ENCODE measurements around the gene SCRN3.
"Not testable (repeated sequence)": the region's sequence is repeated elsewhere in the genome, so short reads cannot be mapped to it uniquely, and the experiment has no call there.

SCRN3 gene

DNA sequence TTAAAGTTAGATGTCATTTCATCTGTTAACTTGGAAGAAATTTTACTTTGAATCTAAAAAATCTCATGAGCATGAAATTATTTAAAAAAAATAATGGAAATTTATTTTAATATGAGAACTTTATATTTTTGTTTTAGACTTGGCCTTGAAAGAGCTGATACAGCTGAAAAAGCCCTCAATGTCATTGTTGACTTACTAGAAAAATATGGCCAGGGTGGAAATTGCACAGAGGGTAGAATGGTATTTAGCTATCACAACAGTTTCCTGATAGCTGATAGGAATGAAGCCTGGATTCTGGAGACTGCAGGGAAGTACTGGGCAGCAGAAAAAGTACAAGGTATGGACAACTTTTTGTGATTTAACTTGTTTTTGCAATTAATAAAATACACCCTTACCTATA is 5.3 kb downstream of the SCRN3 start:
- no peak for DNase-seq (ENCODE audit: low read depth in 3 of 3, low spot score in 1 of 3)

DNA sequence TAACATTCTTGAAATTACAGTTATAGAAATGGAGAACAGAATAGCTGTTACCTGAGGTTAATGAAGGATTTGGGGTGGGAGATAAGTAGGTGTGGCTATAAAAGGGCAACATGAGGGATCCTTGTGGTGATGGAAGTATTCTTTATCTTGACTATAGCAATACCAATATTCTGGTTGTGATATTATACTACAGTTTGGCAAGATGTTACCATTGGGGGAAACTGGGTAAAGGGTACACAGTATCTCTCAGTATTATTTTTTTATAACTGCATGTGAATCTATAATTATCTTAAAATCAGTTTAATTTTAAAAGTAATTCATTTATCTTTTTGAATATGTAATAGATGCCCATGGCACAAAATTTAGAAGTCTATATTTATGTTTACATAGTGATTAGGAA is 8.1 kb downstream of the SCRN3 start:
- DNase-seq (ENCODE audit: low read depth in 3 of 3, low spot score in 1 of 3), result no peak

DNA sequence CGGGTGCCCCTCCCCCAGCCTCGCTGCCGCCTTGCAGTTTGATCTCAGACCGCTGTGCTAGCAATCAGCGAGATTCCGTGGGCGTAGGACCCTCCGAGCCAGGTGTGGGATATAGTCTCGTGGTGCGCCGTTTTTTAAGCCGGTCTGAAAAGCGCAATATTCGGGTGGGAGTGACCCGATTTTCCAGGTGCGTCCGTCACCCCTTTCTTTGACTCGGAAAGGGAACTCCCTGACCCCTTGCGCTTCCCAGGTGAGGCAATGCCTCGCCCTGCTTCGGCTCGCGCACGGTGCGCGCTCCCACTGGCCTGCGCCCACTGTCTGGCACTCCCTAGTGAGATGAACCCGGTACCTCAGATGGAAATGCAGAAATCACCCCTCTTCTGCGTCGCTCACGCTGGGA is 14.5 kb downstream of the SCRN3 start:
- DNase-seq (ENCODE audit: low read depth in 3 of 3, low spot score in 1 of 3), result not testable (repeated sequence)

DNA sequence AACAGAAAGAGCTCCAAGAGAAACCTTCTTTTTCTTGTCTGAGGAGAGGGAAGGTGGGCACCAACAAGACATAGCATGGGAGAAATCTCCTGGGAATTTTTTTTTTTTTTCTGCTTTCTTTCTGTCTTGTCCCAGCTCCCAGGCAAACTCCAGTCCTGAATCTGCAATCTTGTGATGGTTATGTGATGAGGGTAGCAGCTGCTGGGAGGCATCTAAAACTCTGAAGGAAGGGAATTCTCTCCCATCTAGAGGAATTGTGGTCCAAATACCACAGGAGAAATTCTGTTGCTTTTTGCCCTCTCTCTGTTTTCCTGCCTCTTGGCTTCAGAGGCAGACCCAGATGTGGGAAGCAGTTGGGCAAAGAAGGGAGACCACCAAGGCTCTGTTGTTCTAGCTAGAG is 16.7 kb downstream of the SCRN3 start:
- no peak for DNase-seq (ENCODE audit: low read depth in 3 of 3, low spot score in 1 of 3)

DNA sequence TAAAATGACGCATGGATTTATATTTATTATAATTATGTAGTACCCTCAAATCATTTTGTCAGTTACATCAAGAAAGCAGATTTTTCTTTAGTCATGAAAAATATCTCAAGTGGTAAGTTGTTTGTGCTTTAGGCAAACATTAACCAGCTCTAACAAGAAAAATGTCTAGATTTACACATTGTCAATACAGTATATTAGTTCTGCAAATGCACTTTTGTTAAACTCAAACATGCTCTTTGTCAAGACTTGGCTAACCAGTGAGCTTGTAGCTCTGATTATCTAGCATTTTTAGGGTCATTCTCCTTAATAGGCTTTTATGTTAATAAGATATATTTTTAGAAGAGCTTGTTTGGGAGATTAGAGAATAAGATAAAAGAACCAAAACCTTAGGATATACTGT is 32.7 kb downstream of the SCRN3 start:
- no peak for DNase-seq (ENCODE audit: low read depth in 3 of 3, low spot score in 1 of 3)

DNA sequence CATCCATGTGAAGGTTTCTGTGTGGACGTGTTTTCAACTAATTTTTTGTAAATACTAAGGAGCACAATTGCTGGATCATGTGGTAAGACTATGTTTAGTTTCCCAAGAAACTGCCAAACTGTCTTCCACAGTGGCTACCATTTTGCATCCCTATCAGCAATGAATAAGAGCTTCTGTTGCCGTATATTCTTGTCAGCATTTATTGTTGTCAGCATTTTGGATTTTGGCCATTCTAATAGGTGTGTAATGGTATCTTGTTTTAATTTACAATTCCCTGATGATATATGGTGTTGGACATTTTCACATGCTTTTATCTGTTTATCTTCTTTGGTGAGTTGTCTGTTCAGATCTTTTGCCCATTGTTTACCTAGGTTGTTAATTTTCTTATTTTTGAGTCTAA is 34.5 kb downstream of the SCRN3 start:
- no peak for DNase-seq (ENCODE audit: low read depth in 3 of 3, low spot score in 1 of 3)

DNA sequence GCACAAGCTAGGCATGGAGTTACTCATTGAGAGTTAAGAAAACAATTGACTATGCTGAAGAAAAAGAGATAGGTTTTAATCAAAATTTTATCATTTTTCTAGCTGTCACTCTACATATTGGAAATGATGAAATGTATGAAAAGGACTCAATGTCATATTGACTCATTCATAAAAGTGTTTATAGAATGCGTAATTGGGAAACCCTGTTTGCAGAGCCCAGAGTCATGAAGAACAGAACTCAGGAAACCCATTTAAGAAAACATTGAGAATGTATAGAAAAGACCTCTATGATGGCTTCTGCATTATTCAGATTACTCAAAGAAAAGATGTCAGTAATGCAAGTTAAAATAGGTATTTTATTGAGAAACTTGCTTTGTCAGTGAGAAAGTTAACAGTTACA is 36.4 kb downstream of the SCRN3 start:
- no peak for DNase-seq (ENCODE audit: low read depth in 3 of 3, low spot score in 1 of 3)

DNA sequence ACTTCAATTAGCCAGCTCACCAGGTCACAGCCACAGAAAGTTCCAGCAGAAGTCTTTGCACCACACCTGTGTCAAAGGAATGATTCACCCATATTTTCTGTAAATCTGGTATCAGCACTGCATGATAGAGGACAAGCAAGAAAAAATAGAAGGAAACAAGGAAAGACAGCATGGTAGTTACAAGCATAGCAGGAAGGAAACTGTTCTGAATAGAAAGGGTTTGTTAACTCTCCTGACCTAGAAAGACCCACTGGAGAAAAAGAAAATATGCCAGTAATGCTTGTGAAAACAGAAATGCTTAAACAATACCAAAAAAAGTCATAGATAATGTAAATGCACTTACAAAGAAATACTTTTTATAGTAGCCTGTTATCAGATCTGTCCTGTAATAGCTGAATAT is 40.8 kb downstream of the SCRN3 start:
- DNase-seq (ENCODE audit: low read depth in 3 of 3, low spot score in 1 of 3), result no peak

DNA sequence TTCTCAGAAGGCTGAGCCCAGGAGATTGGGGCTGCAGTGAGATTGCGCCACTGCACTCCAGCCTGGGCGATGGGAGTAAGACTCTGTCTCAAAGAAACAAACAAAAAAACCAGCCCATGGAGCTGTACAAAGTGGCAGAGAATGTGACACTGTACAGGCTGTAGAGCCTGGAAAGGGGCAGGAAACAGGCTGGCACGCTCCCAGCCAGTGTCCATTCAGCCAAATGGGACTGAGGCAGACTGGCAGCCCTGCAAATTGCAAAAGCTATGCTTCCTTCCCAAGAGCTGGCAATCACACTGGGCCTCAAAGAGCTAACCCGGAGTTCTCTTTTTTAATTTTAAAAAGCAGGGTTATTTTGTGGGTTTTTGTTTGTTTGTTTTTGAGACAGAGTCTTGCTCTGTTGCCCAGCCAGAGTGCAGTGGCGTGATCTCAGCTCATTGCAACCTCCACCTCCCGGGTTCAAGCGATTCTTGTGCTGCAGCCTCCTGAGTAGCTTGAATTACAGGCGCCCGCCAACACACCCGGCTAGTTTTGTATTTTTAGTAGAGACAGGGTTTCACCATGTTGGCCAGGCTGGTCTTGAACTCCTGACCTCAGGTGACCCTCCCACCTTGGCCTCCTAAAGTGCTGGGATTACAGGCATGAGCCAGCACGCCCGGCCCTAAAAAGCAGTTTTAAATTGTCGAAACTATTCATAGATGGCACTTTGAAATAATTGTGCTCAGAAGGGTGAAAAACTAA is 42.8 kb downstream of the SCRN3 start:
- no peak for DNase-seq (ENCODE audit: low read depth in 3 of 3, low spot score in 1 of 3)

DNA sequence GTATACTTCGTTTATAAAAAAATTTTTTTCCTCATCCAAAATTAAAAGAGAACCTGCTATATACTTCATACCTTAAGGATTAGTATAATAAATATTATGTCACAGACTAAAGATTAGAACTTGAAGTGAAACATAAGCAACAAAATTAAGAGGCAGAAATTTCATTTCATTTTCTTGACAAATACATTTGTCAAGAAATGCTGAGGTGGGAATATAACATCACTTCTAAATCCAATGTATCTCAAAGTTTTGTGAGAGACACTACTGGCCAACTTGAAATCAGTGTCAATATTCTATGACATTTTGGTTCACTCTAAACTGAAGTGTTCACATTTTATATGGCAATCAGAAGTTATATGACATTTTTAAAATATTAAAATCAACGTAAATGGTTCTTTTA is 43.8 kb downstream of the SCRN3 start:
- no peak for DNase-seq (ENCODE audit: low read depth in 3 of 3, low spot score in 1 of 3)

DNA sequence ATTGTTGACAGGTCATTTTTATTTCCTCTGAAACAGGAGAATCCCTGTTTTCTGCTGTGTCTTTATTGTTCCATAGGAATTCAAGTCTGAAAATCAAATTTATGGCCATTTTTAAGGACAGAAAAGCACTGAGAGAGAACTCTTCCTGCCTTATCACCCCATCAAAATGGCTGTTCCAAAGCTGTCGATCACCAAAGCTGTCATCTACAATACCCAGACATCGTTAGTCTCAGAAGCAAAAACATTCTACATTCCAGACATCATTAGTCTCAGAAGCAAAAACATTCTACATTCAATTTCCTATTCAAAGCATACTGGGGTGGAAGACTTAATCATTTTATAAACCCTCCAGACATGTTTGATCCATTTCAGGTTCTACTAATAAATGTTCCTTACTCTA is 44.4 kb downstream of the SCRN3 start:
- DNase-seq (ENCODE audit: low read depth in 3 of 3, low spot score in 1 of 3), result no peak

DNA sequence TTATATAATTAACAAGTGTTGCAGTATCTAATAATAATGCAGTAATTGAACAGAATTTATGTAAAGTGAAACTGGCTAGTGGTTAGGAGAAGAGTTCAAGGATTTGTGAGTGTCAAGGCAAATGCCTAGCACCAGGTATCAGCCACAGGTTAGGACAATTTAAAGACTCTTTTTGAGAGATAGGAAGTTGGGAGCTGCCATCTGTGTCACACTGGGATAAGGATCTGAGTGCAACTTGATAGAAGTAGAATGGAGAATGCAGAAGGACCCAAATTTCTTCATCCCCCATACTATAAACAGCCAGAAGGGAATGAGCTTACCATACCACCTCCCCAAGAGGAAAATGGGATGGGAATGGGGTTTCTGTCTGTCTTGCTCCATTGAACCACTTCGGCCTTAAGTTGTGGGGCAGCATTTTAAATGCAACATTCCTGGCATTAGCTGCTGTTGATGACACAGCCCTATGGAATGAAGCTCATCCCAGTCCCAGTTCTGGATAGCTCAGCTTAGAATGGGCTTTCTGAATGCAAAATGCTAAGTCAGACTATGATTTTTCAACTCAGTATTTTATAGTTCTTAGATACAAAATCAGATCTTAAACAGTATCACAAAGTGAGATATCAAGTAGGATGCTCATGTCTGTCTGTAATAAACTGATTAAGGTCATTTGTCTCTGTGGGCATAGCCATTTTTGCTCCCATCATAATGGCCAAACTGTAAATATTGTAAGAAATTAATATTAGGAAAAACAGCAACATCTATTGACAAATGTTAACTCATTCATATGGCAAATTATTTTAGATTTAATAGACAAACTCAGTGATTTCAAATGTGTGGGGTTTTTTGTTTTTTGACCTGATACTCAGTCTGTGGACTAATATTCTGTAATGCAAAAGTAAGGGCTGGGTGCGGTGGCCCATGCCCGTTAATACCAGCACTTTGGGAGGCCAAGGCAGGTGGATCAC is 47.3 kb downstream of the SCRN3 start:
- DNase-seq (ENCODE audit: low read depth in 3 of 3, low spot score in 1 of 3), result no peak

DNA sequence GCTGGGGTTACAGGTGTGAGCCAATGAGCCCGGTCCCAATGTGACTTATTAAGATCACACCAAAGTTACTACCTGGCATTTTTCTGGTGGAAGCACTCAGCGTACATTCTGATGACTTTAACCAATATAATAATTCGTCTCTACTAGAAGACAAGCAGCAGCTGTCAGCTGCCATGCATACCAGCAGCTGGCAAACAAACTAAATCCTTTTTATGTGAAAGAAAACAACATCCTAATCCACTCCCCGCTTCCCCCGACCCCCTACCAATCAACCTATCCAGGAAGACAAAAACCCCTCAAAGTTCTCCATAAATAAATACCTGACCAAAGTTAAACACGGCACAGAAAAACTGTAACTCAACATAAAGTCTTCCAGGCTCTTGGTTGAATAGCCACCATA is 49.2 kb downstream of the SCRN3 start:
- no peak for DNase-seq (ENCODE audit: low read depth in 3 of 3, low spot score in 1 of 3)

DNA sequence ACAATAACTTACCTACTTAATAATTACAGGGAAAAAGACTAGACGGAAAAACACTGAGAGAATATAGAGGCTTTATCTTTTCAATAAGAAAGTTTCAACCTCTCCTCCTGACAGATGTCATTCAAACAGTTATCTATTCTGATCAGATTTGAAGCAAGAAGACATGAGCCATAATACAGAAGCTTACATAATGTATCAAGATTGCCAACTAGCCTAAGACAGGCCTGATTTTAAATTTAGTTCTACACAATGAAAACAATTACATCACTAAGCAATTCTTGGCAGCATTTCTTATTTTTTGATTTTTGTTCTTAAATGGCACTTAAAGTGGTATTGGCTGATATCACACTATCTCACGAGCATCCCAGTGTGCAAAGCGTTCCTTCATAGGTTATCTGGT is 49.7 kb downstream of the SCRN3 start:
- no peak for DNase-seq (ENCODE audit: low read depth in 3 of 3, low spot score in 1 of 3)

DNA sequence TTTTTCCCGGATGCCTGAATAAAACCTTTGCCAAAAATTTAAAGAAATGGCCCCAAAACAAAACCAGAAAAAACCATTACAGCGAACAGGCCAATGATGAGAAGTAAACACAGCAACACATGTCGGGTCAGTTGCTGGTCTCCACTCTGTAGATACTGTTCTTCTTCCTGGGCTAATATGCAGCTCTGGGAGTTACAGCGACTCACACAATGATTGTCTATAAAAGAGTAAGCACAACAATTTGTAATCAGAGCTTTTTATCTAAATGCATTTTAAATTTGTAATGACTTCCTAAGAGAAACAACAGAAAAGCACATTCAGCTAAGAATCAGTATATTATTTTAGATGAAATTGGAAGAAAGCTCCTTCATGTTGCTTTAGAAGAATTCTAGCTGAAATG is 51.0 kb downstream of the SCRN3 start:
- no peak for DNase-seq (ENCODE audit: low read depth in 3 of 3, low spot score in 1 of 3)

DNA sequence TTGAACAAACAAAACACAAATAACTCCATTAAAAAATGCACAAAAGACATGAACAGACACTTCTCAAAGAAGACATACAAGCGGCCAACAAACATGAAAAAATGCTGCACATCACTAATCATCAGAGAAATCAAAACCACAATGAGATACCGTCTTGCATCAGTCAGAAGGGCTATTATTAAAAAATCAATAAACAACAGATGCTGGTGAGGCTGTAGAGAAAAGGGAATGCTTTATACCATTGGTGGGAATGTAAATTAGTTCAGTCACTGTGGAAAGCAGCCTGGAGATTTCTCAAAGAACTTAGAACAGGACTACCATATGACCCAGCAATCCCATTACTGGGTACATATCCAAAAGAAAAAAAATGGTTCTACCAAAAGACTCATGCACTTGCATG is 53.5 kb downstream of the SCRN3 start:
- no peak for DNase-seq (ENCODE audit: low read depth in 3 of 3, low spot score in 1 of 3)

DNA sequence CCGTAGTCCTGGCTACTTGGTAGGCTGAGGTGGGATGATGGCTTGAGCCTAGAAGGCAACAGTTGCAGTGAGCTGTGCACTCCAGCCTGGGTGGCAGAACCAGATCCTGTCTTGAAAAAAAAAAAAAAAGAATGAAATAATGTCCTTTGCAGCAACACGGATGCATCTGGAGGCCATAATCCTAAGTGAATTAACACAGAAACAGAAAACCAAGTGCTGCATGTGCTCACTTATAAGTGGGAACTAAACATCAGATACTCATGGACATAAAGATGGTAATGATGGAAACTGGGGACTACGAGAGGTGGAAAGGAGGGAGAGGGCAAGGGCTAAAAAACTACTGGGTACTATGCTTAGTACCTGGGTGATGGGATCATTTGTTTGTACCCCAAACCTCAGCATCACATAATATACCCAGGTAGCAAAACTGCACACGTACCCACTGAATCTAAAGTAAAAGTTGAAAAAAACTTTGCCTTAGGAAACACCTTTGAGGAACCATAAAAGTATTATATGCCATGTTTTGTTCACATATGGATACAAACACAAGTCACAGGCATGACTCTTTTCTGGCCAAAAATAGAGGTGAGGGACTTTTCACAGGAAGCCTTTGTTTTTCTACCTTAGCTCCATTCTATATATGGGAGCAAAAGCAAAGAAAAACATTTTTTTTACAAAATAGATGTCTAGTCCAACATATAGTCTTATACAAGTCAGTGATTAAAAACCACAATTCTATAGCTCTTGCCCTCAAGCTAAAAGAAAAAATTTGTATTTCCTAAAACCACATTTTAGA is 54.7 kb downstream of the SCRN3 start:
- DNase-seq (ENCODE audit: low read depth in 3 of 3, low spot score in 1 of 3), result no peak

DNA sequence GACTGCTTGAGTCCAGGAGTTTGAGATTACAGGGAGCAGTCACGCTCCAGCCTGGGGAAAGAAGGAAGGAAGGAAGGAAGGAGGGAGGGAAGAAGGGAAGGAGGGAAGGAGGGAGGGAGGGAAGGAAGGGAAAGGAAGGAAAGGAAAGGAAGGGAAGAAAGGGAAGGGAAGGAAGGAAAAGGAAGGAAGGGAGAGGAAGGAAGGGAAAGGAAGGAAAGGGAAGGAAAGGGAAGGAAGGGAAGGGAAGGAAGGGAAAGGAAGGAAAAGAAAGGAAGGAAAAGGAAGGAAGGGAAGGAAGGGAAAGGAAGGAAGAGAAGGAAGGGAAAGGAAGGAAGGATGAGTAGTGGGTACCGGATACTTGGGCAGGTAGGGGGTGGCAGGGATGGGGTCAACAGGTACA is 59.0 kb downstream of the SCRN3 start:
- no peak for DNase-seq (ENCODE audit: low read depth in 3 of 3, low spot score in 1 of 3)

DNA sequence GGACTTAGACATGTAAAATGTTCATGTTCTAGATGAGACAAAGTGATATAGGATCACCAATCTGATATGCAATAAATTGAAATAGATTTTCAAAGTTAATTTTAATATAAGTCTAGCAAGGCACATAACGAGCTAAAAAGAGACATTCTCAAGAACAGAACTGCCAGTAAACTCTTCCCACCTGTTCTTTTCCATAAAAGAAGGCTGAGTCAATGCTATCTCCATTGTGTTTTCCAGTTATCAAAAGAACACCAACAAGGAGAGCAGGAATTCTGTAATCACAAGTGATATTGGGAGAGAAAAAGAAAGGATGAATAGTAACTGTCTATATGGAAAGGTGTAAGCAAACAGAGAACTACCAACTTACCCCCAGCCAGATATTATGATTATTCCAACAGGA is 65.7 kb downstream of the SCRN3 start:
- DNase-seq (ENCODE audit: low read depth in 3 of 3, low spot score in 1 of 3), result no peak

DNA sequence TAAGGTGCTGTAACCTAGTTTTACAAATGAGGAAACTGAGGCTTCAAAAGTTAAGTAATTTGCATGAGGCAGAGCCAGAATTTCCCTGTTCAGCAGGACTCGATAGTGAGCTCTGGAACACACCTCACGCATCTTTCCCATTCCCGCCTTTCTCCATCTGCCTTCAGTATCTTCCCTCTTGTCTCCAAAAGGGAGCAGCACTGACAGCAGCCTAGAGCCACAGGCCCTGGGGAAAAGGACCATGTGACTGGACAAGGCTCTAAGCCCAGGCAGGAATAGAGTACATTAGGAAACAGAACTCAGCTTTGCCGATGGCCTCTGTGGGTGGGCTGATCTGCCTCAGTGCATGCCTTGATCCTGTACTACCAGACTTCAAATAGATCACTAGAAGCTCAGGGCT is 69.8 kb downstream of the SCRN3 start:
- no peak for DNase-seq (ENCODE audit: low read depth in 3 of 3, low spot score in 1 of 3)

DNA sequence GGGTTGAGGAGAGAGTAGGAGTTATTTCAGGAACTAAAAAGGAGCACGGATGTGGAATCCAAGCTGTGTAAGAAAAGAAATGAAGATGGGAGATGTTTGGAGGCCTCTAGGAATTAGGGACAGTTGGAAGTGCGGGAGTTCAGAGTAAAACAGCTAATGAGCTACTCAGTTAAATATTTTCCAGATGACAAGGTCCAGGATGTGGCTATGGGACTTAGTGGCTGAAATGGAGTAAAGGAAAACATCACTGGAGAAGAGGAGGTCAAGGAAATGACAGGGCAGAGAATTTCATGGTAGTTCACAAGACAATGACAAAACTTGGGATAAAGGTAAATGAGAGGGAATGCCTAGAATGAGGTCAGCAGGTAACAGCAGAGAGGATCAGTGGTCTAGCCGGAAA is 78.3 kb downstream of the SCRN3 start:
- no peak for DNase-seq (ENCODE audit: low read depth in 3 of 3, low spot score in 1 of 3)

DNA sequence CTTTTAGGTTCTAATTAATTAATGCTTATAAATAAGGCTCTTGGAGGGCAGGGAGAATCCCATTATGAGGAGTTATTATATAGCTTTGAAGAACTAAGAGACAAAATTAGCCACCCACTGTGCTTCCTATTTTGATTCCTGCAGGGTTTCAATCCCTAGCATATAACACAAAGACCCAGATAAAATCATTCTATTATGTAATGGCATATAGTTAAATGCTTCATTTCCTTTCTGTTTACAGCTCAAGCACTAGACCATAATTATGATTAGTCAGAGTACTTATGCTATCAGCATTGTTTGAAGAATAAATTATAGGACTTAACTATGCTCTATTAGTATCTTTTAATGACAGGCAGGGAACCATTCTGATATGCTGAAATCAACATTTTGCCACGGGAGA is 82.2 kb downstream of the SCRN3 start:
- DNase-seq (ENCODE audit: low read depth in 3 of 3, low spot score in 1 of 3), result no peak
